Osteocyte (in vitro differentiated cells): Measurements from ENCODE around the gene PNRC2. TPM values are rescaled to one million over a fixed set of nuclear protein-coding genes. Genes with fewer than 3 reads are reported as not detected.

Experiments
- DNase-seq: peaks from one replicate; pipeline ENCODE4 v3.0.0; 2021; ENCODE audit warnings: mixed read lengths; ENCODE audit not compliant: unreplicated experiment; ENCODE audit errors: extremely low spot score
- H3K27ac Mint-ChIP-seq: one replicate; pipeline ENCODE4 v1.8.0; 2021; ENCODE audit warnings: mild to moderate bottlenecking, mixed read lengths; ENCODE audit not compliant: unreplicated experiment
- H3K27me3 Mint-ChIP-seq: one replicate; pipeline ENCODE4 v1.8.0; 2021; ENCODE audit warnings: mixed read lengths; ENCODE audit not compliant: unreplicated experiment
- H3K36me3 Mint-ChIP-seq: one replicate; pipeline ENCODE4 v1.8.0; 2021; ENCODE audit warnings: mixed read lengths; ENCODE audit not compliant: unreplicated experiment
- H3K4me1 Mint-ChIP-seq: one replicate; pipeline ENCODE4 v1.8.0; 2021; ENCODE audit warnings: mixed read lengths; ENCODE audit not compliant: unreplicated experiment
- H3K4me3 Mint-ChIP-seq: one replicate; pipeline ENCODE4 v1.8.0; 2021; ENCODE audit warnings: mild to moderate bottlenecking, moderate library complexity, mixed read lengths; ENCODE audit not compliant: unreplicated experiment
- H3K9me3 Mint-ChIP-seq: one replicate; pipeline ENCODE4 v1.8.0; 2021; ENCODE audit warnings: mixed read lengths; ENCODE audit not compliant: unreplicated experiment
- long read RNA-seq: library from polyadenylated mRNA; unstranded; transcript quantifications from one replicate; pipeline ENCODE4 v2.0.0, GENCODE V29; 2021
- total RNA-seq: library from RNA; stranded (reverse); gene quantifications from 2 replicates; pipeline ENCODE4 v1.2.1, GENCODE V29; 2021
- TF ChIP-seq, protein P1 (sequence below): fragments of 200-600 bp; sonication (generic); IDR thresholded peaks from 2 replicates; pipeline ENCODE4 v1.5.0; 2021; ENCODE audit warnings: antibody characterized with exemption, mild to moderate bottlenecking, moderate library complexity

PNRC2 gene, protein sequence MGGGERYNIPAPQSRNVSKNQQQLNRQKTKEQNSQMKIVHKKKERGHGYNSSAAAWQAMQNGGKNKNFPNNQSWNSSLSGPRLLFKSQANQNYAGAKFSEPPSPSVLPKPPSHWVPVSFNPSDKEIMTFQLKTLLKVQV
- 58.9 and 63.7 TPM in 2 replicates for total RNA-seq
- long read RNA-seq, transcript PNRC2-201 (3 exons, 2,416 nt) = major isoform, 293 of 334 reads
- long read RNA-seq, transcript PNRC2-202 (3 exons, 814 nt) = minor isoform, 17 of 334 reads
- long read RNA-seq, partial matches to known transcripts = 1 of 334 reads
- long read RNA-seq, other reads (novel, unspliced or antisense) = 18 of 334 reads

DNA sequence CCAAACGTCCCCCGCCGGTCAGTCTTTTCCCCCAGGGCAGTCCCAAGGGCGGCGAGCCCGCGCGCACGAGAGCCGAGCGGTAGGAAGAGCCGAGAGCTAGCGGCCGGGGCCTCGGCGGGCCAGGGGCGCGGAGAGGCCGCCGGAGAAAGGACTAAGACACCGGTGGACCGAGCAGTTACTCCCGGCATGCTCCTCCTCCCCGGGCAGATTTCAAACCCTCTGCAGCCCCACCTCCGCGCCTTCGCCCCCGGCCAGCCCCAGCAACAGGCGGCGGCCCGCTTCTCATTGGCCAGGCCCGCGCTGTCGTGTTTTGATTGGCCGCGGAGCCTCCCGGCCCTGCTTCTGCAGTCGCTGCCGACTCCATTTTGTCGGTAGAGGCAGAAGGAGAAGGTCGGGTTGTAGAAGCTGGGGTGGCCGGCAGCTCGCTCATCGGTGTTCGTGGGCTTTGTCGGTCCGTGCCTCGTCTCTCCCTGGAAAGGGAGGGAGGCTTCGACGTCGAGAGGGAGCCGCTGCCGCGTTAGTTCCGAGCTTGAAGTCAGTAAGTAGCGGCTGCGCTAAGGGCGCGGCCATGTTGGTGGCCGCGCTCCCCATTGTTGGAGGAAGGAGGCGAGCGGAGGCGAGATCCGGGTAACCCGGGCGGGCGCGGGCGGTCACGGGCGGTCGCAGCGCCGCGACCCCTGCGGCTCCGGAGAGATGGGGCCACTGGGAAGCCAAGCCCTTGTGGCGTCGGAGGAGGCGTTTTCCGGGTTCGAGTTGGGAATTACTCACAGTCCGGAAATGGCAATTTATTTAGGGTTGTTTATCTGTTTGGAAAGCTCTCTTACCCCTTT lies at the start of gene PNRC2:
PNRC2 (plus strand) TSS at position 368 of the 830 bp plus-strand sequence. CDS start 1,630 bp downstream, outside the sequence.
- TF ChIP-seq, protein P1, sequence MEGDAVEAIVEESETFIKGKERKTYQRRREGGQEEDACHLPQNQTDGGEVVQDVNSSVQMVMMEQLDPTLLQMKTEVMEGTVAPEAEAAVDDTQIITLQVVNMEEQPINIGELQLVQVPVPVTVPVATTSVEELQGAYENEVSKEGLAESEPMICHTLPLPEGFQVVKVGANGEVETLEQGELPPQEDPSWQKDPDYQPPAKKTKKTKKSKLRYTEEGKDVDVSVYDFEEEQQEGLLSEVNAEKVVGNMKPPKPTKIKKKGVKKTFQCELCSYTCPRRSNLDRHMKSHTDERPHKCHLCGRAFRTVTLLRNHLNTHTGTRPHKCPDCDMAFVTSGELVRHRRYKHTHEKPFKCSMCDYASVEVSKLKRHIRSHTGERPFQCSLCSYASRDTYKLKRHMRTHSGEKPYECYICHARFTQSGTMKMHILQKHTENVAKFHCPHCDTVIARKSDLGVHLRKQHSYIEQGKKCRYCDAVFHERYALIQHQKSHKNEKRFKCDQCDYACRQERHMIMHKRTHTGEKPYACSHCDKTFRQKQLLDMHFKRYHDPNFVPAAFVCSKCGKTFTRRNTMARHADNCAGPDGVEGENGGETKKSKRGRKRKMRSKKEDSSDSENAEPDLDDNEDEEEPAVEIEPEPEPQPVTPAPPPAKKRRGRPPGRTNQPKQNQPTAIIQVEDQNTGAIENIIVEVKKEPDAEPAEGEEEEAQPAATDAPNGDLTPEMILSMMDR = no peak
- Mint-ChIP-seq H3K27me3 (no peaks in the 10 kb centered on the region), H3K36me3 (peaks cover 27% of the 10 kb centered on the region), H3K9me3 (no peaks in the 10 kb centered on the region), H3K4me3 (peak within 1 kb of the TSS; percentile 99), H3K4me1 (peaks cover 33% of the 10 kb centered on the region), H3K27ac (peak within 1 kb of the TSS; percentile 100)
- DNase-seq = peak; percentile 99

DNA sequence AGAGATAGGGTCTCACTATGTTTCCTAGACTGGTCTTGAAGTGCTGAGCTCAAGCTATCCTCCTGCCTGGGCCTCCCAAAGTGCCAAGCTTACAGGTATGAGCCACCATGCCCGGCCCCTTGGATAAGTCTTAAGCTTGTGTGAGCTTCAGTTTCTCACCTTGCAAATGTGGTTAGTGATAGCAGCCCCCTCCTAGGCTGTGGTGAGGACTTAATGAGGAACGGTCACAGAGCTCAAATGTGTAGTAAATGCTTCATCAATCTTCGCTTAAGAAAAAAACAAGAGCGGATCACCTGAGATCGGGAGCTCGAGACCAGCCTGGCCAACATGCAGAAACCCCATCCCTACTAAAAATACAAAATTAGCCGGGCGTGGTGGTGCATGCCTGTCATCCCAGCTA lies 49.5 kb upstream of the PNRC2 start:
- Mint-ChIP-seq H3K36me3 (no peaks in the 10 kb centered on the region), H3K9me3 (no peaks in the 10 kb centered on the region), H3K27me3 (peaks cover 37% of the 10 kb centered on the region), H3K27ac (no peak overlapping the region), H3K4me3 (no peak overlapping the region), H3K4me1 (no peaks in the 10 kb centered on the region)
- DNase-seq = no peak
- TF ChIP-seq, protein P1 = no peak

DNA sequence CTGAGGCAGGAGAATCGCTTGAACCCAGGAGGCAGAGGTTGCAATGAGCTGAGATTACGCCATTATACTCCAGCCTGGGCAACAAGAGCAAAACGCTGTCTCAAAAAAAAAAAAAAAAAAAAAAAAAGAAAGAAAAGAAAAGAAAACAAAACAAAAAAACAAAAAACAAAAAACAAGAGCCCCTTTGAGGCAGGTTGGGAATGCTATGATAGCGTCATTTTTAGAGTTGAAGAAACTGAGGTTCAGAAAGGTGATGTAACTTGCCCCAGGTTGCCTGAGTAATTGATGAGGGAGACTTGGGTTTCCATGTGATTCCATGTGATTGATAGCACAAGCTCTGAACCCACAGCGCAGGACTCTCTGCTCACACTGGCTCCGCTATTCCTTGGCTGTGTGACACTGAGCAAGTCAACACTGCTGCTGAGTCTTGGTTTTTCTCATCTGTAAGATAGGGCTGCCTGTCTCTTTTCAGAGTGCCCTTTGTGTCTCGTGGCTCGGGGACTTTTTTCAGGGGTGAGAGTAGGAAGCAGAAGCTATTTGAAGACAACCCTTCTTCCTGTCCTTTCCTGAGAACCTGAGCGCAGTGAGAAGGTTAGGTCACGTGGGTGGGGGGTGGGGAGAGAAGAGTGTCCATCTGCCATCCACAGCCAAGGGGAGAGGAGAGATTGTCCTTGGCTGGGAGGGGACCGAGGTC lies 48.9 kb upstream of the PNRC2 start:
- no peaks in the 10 kb centered on the region for H3K4me1 Mint-ChIP-seq
- H3K9me3 Mint-ChIP-seq = no peaks in the 10 kb centered on the region
- H3K27me3 Mint-ChIP-seq = peaks cover 33% of the 10 kb centered on the region
- TF ChIP-seq, protein P1 = no peak
- H3K36me3 Mint-ChIP-seq = no peaks in the 10 kb centered on the region
- H3K4me3 Mint-ChIP-seq = no peak overlapping the region
- no peak overlapping the region for H3K27ac Mint-ChIP-seq
- no peak for DNase-seq

DNA sequence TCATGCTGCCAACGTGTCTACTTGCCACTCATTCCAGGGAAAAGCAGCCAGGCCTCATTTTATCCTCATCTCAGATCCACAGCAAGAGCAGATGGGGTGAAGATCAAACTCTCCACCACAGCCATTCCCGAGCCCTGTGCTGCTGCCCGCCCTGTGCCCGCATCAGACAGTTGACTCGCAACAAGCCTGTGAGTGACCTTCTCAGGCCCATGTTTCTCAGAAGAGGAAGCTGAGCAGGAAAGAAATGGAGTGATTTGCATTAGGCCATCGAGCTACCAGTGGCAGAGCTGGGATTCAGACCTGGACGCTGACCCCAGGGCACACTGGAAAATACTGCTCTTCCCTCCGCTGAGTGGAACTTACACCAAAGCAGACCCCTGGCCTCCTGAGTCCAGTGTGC lies 47.7 kb upstream of the PNRC2 start:
- no peak overlapping the region for H3K4me3 Mint-ChIP-seq
- no peaks in the 10 kb centered on the region for H3K4me1 Mint-ChIP-seq
- peaks cover 22% of the 10 kb centered on the region for H3K27me3 Mint-ChIP-seq
- H3K36me3 Mint-ChIP-seq = no peaks in the 10 kb centered on the region
- TF ChIP-seq, protein P1 = no peak
- no peak for DNase-seq
- H3K27ac Mint-ChIP-seq = no peak overlapping the region
- H3K9me3 Mint-ChIP-seq = no peaks in the 10 kb centered on the region
